NCI-H128 (cell line): ENCODE results near the gene GOSR2.

Source experiments
- DNase-seq: peaks from one replicate; lab custom pipeline; 2025; ENCODE audit not compliant: unreplicated experiment; lab: John Stamatoyannopoulos, UW

The GOSR2 gene

GRCh38 chr17:46922804-46923635 lies at the start of gene GOSR2:
GOSR2 (plus strand) TSS chr17:46923160; CDS start chr17:46923193, 33 bp downstream.
- DNase-seq = peak; percentile 58

DNA sequence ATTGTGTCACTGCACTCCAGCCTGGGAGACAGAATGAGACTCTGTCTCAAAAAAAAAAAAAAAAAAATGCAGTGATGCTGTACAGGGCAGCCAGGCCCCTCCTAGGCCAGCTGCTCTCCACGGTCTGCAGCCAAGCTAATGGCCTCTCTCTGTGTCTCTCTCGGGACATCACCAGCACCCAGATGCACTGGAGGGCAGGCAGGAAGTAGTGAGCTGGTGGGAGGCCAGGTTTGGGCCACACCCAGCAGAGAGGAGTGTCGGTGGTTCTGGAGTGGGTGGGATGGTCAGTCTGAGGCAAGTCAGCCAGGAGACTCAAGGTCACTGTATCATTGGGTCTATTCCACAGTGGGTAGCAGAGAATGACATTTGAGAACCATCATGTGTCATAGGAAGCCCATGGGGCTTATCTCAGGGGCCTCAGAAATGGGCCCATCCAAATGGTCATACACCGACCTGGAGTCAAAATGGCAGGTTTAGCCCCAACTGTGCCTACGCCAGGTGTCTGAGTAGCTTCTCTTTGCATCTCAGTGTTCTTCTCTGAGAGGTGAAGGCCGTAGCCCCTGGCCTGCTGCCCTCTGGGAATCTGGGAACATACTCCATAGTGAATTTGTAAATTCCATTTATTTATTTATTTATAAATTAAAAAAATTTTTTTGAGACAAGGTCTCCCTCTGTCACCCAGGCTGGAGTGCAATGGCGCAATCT lies 48.9 kb upstream of the GOSR2 start:
- DNase-seq = no peak

GRCh38 chr17:46874906-46875305 lies 48.1 kb upstream of the GOSR2 start:
- no peak for DNase-seq

DNA sequence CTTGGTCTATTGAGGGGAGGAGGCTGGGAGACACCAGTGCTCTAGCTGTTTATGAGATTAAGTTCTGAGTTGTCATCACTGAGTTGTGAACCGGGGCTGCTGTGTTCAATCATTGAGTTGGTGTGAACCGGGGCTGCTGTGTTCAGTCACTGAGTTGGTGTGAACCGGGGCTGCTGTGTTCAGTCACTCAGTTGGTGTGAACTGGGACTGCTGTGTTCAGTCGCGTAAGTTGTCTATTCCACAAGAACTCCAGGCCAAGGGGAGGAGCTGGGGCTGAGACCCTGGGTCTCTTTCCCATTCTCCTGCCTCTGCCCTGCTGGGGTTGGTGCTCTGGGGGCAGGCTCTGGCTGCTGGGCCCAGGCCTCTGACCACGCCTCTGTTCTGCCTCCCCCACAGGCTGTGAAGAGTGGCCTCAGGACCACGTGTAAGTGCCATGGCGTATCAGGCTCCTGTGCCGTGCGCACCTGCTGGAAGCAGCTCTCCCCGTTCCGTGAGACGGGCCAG lies 47.1 kb upstream of the GOSR2 start:
- DNase-seq = no peak

GRCh38 chr17:46876353-46876887 lies 46.5 kb upstream of the GOSR2 start:
- no peak for DNase-seq

- DNase-seq = no peak
Measured at GRCh38 chr17:46876926-46877325, 46.0 kb upstream of the GOSR2 start.

GRCh38 chr17:46877466-46877865 lies 45.5 kb upstream of the GOSR2 start:
- no peak for DNase-seq

DNA sequence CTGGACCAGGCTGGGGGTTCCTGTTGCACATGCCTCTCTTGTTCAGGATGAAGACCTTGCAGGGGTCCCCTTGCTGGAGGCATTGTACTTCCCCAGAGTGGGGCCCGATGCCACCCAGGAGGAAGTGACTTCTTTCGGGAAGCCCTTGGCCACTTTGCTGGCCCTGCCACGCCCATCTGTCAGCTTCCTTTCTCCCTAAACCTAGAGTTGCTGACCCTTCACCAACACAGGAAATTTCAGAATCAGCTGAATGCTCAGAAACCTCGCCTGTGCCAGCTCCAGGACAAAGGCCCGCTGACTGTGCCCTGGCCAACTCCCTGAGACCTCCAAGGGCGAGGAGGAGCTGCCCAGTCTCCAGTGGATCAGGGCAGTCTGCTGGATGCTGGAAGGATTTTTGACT lies 44.9 kb upstream of the GOSR2 start:
- DNase-seq = no peak

DNA sequence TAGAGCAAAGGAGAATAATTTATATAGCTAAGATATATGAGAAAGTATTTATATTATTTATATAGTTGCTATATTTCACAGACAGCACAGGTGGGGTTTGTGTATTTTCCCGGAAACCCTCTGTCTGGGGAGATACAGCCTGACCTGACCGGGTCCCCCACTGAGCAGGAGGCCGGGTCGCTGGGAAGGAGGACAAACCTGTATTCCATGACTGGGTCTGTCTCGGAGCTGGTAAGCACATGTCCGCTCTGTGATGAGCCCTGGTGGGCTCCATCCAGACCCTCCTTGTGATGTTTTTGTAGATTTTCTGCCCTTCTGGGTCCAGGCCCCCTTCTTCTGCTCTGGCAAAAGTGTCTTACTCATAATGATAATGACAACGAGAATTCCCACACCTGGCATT lies 43.9 kb upstream of the GOSR2 start:
- no peak for DNase-seq

DNA sequence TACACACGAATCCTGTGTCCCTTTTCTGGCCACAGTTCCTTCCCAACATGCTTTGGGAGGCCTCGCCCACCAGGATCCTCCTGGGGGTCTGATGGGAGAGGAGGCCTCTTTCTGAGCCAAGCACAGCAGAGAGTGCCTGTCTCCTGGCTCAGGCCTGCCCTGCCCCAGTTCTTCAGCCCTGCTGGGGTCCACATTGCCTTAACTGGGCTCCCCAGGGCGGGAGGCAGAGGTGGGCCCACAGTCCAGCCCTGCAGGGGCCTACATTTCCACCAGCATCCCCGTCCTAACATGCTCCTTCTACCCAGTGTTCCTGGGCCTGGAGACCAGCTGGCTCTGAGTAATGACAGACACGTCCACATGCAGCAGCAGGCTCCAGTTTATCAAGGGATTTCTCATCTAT lies 41.9 kb upstream of the GOSR2 start:
- no peak for DNase-seq

DNA sequence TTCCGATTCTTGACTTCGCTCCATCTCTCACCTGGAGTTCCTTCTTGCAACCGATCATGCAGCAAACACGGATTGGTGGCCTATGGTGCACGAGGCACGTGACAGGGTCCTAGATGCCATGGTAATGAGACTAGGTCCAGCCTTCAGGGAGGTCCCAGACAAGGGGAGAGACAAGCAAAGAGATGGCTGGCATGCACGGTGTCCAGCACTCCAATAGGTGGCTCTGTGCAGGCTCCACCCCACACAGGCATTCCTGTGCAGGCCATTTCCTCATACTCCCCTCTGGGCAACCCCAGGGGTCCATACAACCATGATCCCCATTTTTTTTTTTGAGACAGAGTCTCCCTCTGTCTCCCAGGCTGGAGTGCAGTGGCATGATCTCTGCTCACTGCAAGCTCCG lies 40.3 kb upstream of the GOSR2 start:
- no peak for DNase-seq

DNA sequence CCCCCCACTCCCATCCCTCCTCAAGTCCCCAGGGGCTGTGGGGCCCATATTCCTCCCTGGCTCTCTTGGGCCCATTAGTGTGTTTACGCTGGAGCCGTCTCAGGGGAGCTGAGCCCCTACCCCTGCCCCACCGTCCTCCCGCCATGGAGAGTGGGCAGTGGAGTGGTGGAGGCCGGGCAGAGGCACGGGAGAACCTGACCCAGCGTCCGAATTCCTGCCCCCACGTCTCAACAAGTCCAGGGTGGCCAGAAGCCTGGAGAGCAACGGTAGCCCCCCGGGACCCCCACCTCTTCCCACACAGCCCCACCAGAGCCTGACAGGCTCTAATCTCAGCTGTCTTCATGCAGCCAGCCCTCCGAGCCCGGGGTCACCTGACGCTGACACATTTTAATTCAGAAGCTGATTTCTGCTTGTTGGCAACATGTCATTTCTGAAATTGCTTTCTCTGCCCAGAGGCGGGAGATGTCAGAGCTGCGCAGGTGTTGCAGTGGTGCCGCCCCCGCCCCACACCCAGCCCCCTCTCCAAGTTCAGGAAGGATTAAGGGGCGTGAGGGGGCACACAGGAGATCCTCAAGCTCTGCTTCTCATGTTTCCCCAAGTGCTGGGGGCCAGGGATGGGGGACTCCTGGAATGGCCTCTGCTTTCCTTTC lies 39.0 kb upstream of the GOSR2 start:
- DNase-seq = no peak

GRCh38 chr17:46884552-46884951 lies 38.4 kb upstream of the GOSR2 start:
- no peak for DNase-seq

GRCh38 chr17:46885415-46886309 lies 37.3 kb upstream of the GOSR2 start:
- DNase-seq = no peak

- no peak for DNase-seq
Measured at GRCh38 chr17:46886310-46886663, 36.7 kb upstream of the GOSR2 start.

GRCh38 chr17:46887717-46888116 lies 35.2 kb upstream of the GOSR2 start:
- DNase-seq = no peak

DNA sequence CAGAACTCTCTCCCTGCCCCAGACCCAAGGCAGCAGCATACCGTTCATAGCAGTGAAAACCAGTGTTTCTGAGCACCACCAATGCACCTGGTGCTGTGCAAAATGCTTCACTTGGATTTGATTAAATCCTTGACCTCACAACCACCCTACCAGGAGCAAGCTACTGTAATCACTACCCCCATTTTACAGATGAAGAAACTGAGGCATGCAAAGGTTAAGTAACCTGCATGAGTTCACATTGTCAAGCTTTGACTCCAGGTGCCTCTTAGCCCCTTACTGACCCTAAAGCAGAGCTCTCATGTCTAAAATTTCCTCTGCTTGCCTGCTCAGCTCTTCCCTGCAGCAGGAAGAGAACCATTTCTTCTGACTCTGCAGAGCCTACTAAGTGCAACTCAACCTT lies 34.2 kb upstream of the GOSR2 start:
- no peak for DNase-seq

- DNase-seq = no peak
Measured at GRCh38 chr17:46889519-46889918, 33.4 kb upstream of the GOSR2 start.

- no peak for DNase-seq
Measured at GRCh38 chr17:46889992-46890564, 32.9 kb upstream of the GOSR2 start.

- DNase-seq = no peak
Measured at GRCh38 chr17:46890638-46891037, 32.3 kb upstream of the GOSR2 start.
